ENCODE data around the gene CEP112.

Gene CEP112

GRCh38 chr17:65967372-65967771 is 224.6 kb downstream of the CEP112 start:
- Histone ChIP-seq H3K9me3 (ENCODE audit: control insufficient read depth, insufficient read depth, low read length) (no peaks in the 10 kb centered on the region), H3K4me1 (ENCODE audit: control insufficient read depth, insufficient read depth, low read length) (no peaks in the 10 kb centered on the region), H3K4me3 (ENCODE audit: low read length) (no peak overlapping the region), H3K27me3 (ENCODE audit: control insufficient read depth, insufficient read depth, low read length) (no peaks in the 10 kb centered on the region), H3K36me3 (ENCODE audit: control insufficient read depth, insufficient read depth, low read length) (no peaks in the 10 kb centered on the region), H3K27ac (ENCODE audit: low read length) (no peak overlapping the region)
- DNase-seq (ENCODE audit: low read depth, low spot score) = no peak
- no CpG with 5 or more reads among the region's 2 CpGs for WGBS (ENCODE audit: insufficient coverage, insufficient read length)

- Histone ChIP-seq H3K4me3 (ENCODE audit: low read length) (no peak overlapping the region), H3K4me1 (ENCODE audit: control insufficient read depth, insufficient read depth, low read length) (no peaks in the 10 kb centered on the region), H3K27ac (ENCODE audit: low read length) (no peak overlapping the region), H3K27me3 (ENCODE audit: control insufficient read depth, insufficient read depth, low read length) (no peaks in the 10 kb centered on the region), H3K9me3 (ENCODE audit: control insufficient read depth, insufficient read depth, low read length) (no peaks in the 10 kb centered on the region), H3K36me3 (ENCODE audit: control insufficient read depth, insufficient read depth, low read length) (no peaks in the 10 kb centered on the region)
- WGBS (ENCODE audit: insufficient coverage, insufficient read length) = no CpG with 5 or more reads among the region's 2 CpGs
- no peak for DNase-seq (ENCODE audit: low read depth, low spot score)
Measured at GRCh38 chr17:65966072-65966695, 225.7 kb downstream of the CEP112 start.

GRCh38 chr17:65963179-65963578 is 228.8 kb downstream of the CEP112 start:
- DNase-seq (ENCODE audit: low read depth, low spot score) = no peak
- WGBS (ENCODE audit: insufficient coverage, insufficient read length) = 100% methylated on average over 1 of the region's 3 CpGs
- no peak overlapping the region for H3K27ac ChIP-seq (ENCODE audit: low read length)

GRCh38 chr17:65959630-65960029 is 232.3 kb downstream of the CEP112 start:
- H3K4me1 ChIP-seq (ENCODE audit: control insufficient read depth, insufficient read depth, low read length) = peaks cover 2% of the 10 kb centered on the region; the same call in 1 of the 2 replicates
- no peaks in the 10 kb centered on the region for H3K9me3 ChIP-seq (ENCODE audit: control insufficient read depth, insufficient read depth, low read length)
- no peak overlapping the region for H3K27ac ChIP-seq (ENCODE audit: low read length)
- H3K27me3 ChIP-seq (ENCODE audit: control insufficient read depth, insufficient read depth, low read length) = no peaks in the 10 kb centered on the region
- no peak overlapping the region for H3K4me3 ChIP-seq (ENCODE audit: low read length)
- DNase-seq (ENCODE audit: low read depth, low spot score) = no peak
- no peaks in the 10 kb centered on the region for H3K36me3 ChIP-seq (ENCODE audit: control insufficient read depth, insufficient read depth, low read length)
- WGBS (ENCODE audit: insufficient coverage, insufficient read length) = no CpG with 5 or more reads among the region's 3 CpGs

More at GRCh38 chr17:65963179-65963578, 228.8 kb downstream of the CEP112 start:
- Histone ChIP-seq H3K4me3 (ENCODE audit: low read length) (no peak overlapping the region), H3K27me3 (ENCODE audit: control insufficient read depth, insufficient read depth, low read length) (no peaks in the 10 kb centered on the region), H3K36me3 (ENCODE audit: control insufficient read depth, insufficient read depth, low read length) (no peaks in the 10 kb centered on the region), H3K9me3 (ENCODE audit: control insufficient read depth, insufficient read depth, low read length) (no peaks in the 10 kb centered on the region), H3K4me1 (ENCODE audit: control insufficient read depth, insufficient read depth, low read length) (peaks cover 2% of the 10 kb centered on the region; the same call in 1 of the 2 replicates)

GRCh38 chr17:65956814-65957213 is 235.1 kb downstream of the CEP112 start:
- no peaks in the 10 kb centered on the region for H3K36me3 ChIP-seq (ENCODE audit: control insufficient read depth, insufficient read depth, low read length)
- no CpG with 5 or more reads among the region's 1 CpG for WGBS (ENCODE audit: insufficient coverage, insufficient read length)
- no peak overlapping the region for H3K4me3 ChIP-seq (ENCODE audit: low read length)
- H3K27ac ChIP-seq (ENCODE audit: low read length) = no peak overlapping the region
- H3K9me3 ChIP-seq (ENCODE audit: control insufficient read depth, insufficient read depth, low read length) = no peaks in the 10 kb centered on the region
- H3K4me1 ChIP-seq (ENCODE audit: control insufficient read depth, insufficient read depth, low read length) = peaks cover 4% of the 10 kb centered on the region
- no peaks in the 10 kb centered on the region for H3K27me3 ChIP-seq (ENCODE audit: control insufficient read depth, insufficient read depth, low read length)
- DNase-seq (ENCODE audit: low read depth, low spot score) = no peak

GRCh38 chr17:65954148-65954449 is 237.8 kb downstream of the CEP112 start:
- no peak overlapping the region for H3K27ac ChIP-seq (ENCODE audit: low read length)
- DNase-seq (ENCODE audit: low read depth, low spot score) = no peak
- WGBS (ENCODE audit: insufficient coverage, insufficient read length) = no CpG with 5 or more reads among the region's 2 CpGs
- no peaks in the 10 kb centered on the region for H3K27me3 ChIP-seq (ENCODE audit: control insufficient read depth, insufficient read depth, low read length)
- no peak overlapping the region for H3K4me3 ChIP-seq (ENCODE audit: low read length)
- H3K9me3 ChIP-seq (ENCODE audit: control insufficient read depth, insufficient read depth, low read length) = no peaks in the 10 kb centered on the region
- H3K4me1 ChIP-seq (ENCODE audit: control insufficient read depth, insufficient read depth, low read length) = peaks cover 2% of the 10 kb centered on the region; the same call in 1 of the 2 replicates
- H3K36me3 ChIP-seq (ENCODE audit: control insufficient read depth, insufficient read depth, low read length) = no peaks in the 10 kb centered on the region

- Histone ChIP-seq H3K4me1 (ENCODE audit: control insufficient read depth, insufficient read depth, low read length) (peaks cover 2% of the 10 kb centered on the region; the same call in 1 of the 2 replicates), H3K4me3 (ENCODE audit: low read length) (no peak overlapping the region), H3K27ac (ENCODE audit: low read length) (no peak overlapping the region), H3K36me3 (ENCODE audit: control insufficient read depth, insufficient read depth, low read length) (no peaks in the 10 kb centered on the region), H3K9me3 (ENCODE audit: control insufficient read depth, insufficient read depth, low read length) (no peaks in the 10 kb centered on the region), H3K27me3 (ENCODE audit: control insufficient read depth, insufficient read depth, low read length) (no peaks in the 10 kb centered on the region)
- DNase-seq (ENCODE audit: low read depth, low spot score) = no peak
- WGBS (ENCODE audit: insufficient coverage, insufficient read length) = no CpG with 5 or more reads among the region's 11 CpGs
Measured at GRCh38 chr17:65953316-65954147, 238.4 kb downstream of the CEP112 start.

GRCh38 chr17:65952586-65952985 is 239.3 kb downstream of the CEP112 start:
- Histone ChIP-seq H3K9me3 (ENCODE audit: control insufficient read depth, insufficient read depth, low read length) (no peaks in the 10 kb centered on the region), H3K36me3 (ENCODE audit: control insufficient read depth, insufficient read depth, low read length) (no peaks in the 10 kb centered on the region), H3K4me3 (ENCODE audit: low read length) (no peak overlapping the region), H3K27me3 (ENCODE audit: control insufficient read depth, insufficient read depth, low read length) (no peaks in the 10 kb centered on the region), H3K4me1 (ENCODE audit: control insufficient read depth, insufficient read depth, low read length) (peaks cover 2% of the 10 kb centered on the region; the same call in 1 of the 2 replicates), H3K27ac (ENCODE audit: low read length) (no peak overlapping the region)
- DNase-seq (ENCODE audit: low read depth, low spot score) = no peak
- no CpG with 5 or more reads among the region's 1 CpG for WGBS (ENCODE audit: insufficient coverage, insufficient read length)

GRCh38 chr17:65952015-65952414 is 239.9 kb downstream of the CEP112 start:
- Histone ChIP-seq H3K4me1 (ENCODE audit: control insufficient read depth, insufficient read depth, low read length) (peaks cover 2% of the 10 kb centered on the region; the same call in 1 of the 2 replicates), H3K27me3 (ENCODE audit: control insufficient read depth, insufficient read depth, low read length) (no peaks in the 10 kb centered on the region), H3K27ac (ENCODE audit: low read length) (no peak overlapping the region), H3K4me3 (ENCODE audit: low read length) (no peak overlapping the region), H3K9me3 (ENCODE audit: control insufficient read depth, insufficient read depth, low read length) (no peaks in the 10 kb centered on the region), H3K36me3 (ENCODE audit: control insufficient read depth, insufficient read depth, low read length) (no peaks in the 10 kb centered on the region)
- no peak for DNase-seq (ENCODE audit: low read depth, low spot score)

GRCh38 chr17:65947831-65948230 is 244.1 kb downstream of the CEP112 start:
- H3K27ac ChIP-seq (ENCODE audit: low read length) = no peak overlapping the region
- no peaks in the 10 kb centered on the region for H3K36me3 ChIP-seq (ENCODE audit: control insufficient read depth, insufficient read depth, low read length)
- no peaks in the 10 kb centered on the region for H3K9me3 ChIP-seq (ENCODE audit: control insufficient read depth, insufficient read depth, low read length)
- no peak for DNase-seq (ENCODE audit: low read depth, low spot score)
- H3K27me3 ChIP-seq (ENCODE audit: control insufficient read depth, insufficient read depth, low read length) = no peaks in the 10 kb centered on the region
- WGBS (ENCODE audit: insufficient coverage, insufficient read length) = no CpG with 5 or more reads among the region's 2 CpGs
- no peaks in the 10 kb centered on the region for H3K4me1 ChIP-seq (ENCODE audit: control insufficient read depth, insufficient read depth, low read length)
- no peak overlapping the region for H3K4me3 ChIP-seq (ENCODE audit: low read length)
